Ovary (tissue), 3 donors: ENCODE measurements around the gene PLPP3.

ENCODE experiments used
- EP300 ChIP-seq: sonication (generic); formaldehyde crosslinking; IDR thresholded peaks from one replicate; pipeline ENCODE4 v1.6.1; 2017; ENCODE audit warnings: antibody characterized with exemption
- POLR2A ChIP-seq: fragments of 450-650 bp; IDR thresholded peaks from one replicate; pipeline ENCODE4 v1.6.1; 2017; ENCODE audit warnings: antibody characterized with exemption, mild to moderate bottlenecking, moderate library complexity
- TF ChIP-seq, protein P1 (sequence below), 3 donors: fragments of 450-650 bp in 2 of 3; fragments of 200-600 bp in 1 of 3; IDR thresholded peaks; one replicate each; pipeline versions ENCODE4 v1.5.1 to v1.8.0; 2016 to 2022; ENCODE audit warnings: antibody characterized with exemption in 3 of 3, mild to moderate bottlenecking in 1 of 3
- donor health status: DM: no; HTN: no; CAD: no.

DNA sequence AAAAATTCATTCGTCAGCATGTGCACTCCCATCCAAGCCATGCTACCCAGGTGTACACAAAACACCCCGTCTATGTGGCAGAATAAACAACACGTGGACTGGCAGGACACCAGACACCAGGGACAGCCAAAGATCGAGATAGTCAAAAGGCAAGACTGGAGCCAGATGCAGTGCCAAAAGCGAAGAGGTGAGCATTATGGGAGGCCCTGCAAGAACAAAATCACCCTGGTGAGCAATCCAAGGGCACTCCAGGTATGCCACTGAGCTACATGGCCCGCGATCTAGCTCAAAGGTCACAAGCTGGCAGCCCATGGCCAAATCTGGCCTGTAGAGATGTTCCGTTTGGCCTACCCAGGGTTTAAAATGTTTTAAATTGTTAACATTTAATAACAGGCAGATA lies 33.7 kb downstream of the PLPP3 start:
- TF ChIP-seq POLR2A (no peak), EP300 (no peak)
- TF ChIP-seq, protein P1, sequence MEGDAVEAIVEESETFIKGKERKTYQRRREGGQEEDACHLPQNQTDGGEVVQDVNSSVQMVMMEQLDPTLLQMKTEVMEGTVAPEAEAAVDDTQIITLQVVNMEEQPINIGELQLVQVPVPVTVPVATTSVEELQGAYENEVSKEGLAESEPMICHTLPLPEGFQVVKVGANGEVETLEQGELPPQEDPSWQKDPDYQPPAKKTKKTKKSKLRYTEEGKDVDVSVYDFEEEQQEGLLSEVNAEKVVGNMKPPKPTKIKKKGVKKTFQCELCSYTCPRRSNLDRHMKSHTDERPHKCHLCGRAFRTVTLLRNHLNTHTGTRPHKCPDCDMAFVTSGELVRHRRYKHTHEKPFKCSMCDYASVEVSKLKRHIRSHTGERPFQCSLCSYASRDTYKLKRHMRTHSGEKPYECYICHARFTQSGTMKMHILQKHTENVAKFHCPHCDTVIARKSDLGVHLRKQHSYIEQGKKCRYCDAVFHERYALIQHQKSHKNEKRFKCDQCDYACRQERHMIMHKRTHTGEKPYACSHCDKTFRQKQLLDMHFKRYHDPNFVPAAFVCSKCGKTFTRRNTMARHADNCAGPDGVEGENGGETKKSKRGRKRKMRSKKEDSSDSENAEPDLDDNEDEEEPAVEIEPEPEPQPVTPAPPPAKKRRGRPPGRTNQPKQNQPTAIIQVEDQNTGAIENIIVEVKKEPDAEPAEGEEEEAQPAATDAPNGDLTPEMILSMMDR (IDR thresholded peaks at IDR 0.05), result no peak
